MG63 (cell line): Measurements from ENCODE around the gene ZNF823. TPM values are rescaled to one million over a fixed set of nuclear protein-coding genes. Genes with fewer than 3 reads are reported as not detected.
"Not testable (repeated sequence)": the region's sequence is repeated elsewhere in the genome, so short reads cannot be mapped to it uniquely, and the experiment has no call there.

Experiments used
- DNase-seq: peaks from one replicate; pipeline ENCODE4 v3.0.0-alpha.2; 2020
- H3K27me3 ChIP-seq: fragments of 250-450 bp; sonication (Bioruptor Pico); 2 replicates; pipeline ENCODE4 v1.5.1; 2020; ENCODE audit warnings: mild to moderate bottlenecking, moderate library complexity
- H3K36me3 ChIP-seq: fragments of 250-450 bp; sonication (Bioruptor Pico); 2 replicates; pipeline ENCODE4 v1.5.1; 2020; ENCODE audit warnings: mild to moderate bottlenecking, moderate library complexity
- H3K4me3 ChIP-seq: fragments of 250-450 bp; sonication (Bioruptor Pico); 2 replicates; pipeline ENCODE4 v1.5.1; 2020; ENCODE audit warnings: mild to moderate bottlenecking, moderate library complexity
- H3K9me3 ChIP-seq: fragments of 250-450 bp; sonication (Bioruptor Pico); 2 replicates; pipeline ENCODE4 v1.5.1; 2020; ENCODE audit warnings: mild to moderate bottlenecking, moderate library complexity
- total RNA-seq: library from RNA; depleted of rRNA; stranded (reverse); fragments of >200 nt; shearing (Covaris generic); gene quantifications from 2 replicates; pipeline ENCODE4 v1.2.3, GENCODE V29; 2014; ENCODE audit warnings: low replicate concordance

The ZNF823 gene
- total RNA-seq, 1 experiment from 2014 or later: 14.8 TPM

GRCh38 chr19:11697284-11697855 lies 41.4 kb downstream of the ZNF823 start:
- DNase-seq: no peak
- no peaks in the 10 kb centered on the region for H3K27me3 ChIP-seq
- no peak overlapping the region for H3K4me3 ChIP-seq
- peaks cover 3% of the 10 kb centered on the region; the same call in 1 of the 2 replicates for H3K9me3 ChIP-seq
- H3K36me3 ChIP-seq: no peaks in the 10 kb centered on the region

GRCh38 chr19:11694533-11695439 lies 44.0 kb downstream of the ZNF823 start:
- H3K36me3 ChIP-seq: no peaks in the 10 kb centered on the region
- peak; percentile 95 for DNase-seq
- 0 out of 2 replicates have a peak, but pooled peaks cover 4% of the 10 kb centered on the region for H3K9me3 ChIP-seq
- no peaks in the 10 kb centered on the region for H3K27me3 ChIP-seq
- peak overlapping the region; percentile 73 for H3K4me3 ChIP-seq

- Histone ChIP-seq H3K4me3 (peak overlapping the region; percentile 73), H3K36me3 (no peaks in the 10 kb centered on the region), H3K9me3 (peaks cover 9% of the 10 kb centered on the region; the same call in 1 of the 2 replicates), H3K27me3 (no peaks in the 10 kb centered on the region)
- DNase-seq: peak; percentile 64
Measured at GRCh38 chr19:11693505-11694499, 44.9 kb downstream of the ZNF823 start.

- H3K4me3 ChIP-seq: no peak overlapping the region
- peaks cover 19% of the 10 kb centered on the region for H3K9me3 ChIP-seq
- H3K27me3 ChIP-seq: no peaks in the 10 kb centered on the region
- DNase-seq: no peak
- no peaks in the 10 kb centered on the region for H3K36me3 ChIP-seq
Measured at GRCh38 chr19:11692127-11692790, 46.5 kb downstream of the ZNF823 start.

DNA sequence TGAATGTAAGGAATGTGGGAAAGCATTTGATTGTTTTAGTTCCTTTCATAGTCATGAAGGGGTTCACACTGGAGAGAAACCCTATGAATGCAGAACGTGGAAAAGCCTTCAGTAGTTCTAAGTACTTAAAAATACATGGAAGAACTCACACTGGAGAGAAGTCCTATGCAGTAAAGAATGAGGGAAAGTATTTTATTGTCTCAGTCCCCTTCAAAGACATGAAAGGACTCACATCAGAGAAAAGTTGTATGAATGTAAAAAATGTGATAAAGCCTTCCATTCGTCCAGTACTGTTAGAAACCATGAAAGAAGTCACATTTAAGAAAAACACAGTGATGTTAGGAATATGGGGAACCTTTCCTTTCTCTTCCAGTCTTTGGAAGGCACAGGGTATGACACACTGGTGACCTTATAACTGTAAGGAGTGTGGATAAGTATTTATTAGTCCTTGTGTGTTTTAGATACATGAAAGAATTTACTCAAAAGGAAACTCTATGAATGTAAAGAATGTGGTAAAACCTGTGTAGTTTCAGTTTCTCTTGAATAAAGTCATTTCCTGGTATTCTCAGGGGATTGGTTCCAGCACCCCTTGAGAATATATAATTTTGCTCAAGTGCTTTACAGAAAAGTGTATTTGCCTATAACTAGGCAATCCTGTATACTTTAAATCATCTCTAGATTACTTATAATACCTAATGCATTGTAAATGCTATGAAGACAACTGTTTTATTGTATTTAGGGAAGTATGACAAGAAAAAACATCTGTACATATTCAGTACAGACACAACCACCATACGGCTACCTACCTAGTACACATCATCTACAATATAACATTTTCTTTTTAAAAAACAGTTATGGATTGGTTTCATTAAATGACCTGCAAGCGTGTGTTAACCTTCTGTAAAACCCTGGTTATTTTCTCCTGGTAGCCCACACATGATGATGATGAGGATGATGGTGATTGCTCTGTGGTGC lies 52.8 kb downstream of the ZNF823 start:
- no peaks in the 10 kb centered on the region for H3K27me3 ChIP-seq
- H3K36me3 ChIP-seq: peaks cover 9% of the 10 kb centered on the region
- DNase-seq: no peak
- H3K9me3 ChIP-seq: peaks cover 72% of the 10 kb centered on the region
- no peak overlapping the region for H3K4me3 ChIP-seq

DNA sequence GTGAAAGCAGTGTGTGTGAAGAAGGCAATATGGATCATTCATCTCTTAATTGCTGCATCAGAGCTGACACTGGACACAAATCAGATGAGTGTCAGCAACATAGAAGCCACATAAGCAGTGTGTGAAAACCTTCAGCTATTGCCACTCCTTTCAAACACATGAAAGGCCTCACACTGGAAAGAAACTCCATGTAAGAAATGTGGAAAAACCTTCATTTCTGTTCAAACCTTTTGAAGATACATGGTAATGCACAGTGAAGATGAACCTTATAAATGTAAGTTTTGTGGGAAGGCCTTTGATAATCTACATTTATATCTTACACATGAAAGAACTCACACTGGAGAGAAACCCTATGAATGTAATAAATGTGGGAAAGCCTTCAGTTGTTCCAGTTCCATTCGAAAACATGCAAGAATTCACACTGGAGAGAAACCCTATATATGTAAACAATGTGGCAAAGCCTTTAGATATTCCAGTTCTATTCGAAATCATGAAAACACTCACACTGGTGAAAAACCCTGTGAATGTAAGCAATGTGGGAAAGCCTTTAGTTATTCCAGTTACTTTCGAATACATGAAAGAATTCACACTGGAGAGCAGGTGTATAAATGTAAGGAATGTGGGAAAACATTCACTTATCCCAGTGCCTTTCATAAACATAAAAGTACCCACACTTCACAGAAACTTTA lies 53.6 kb downstream of the ZNF823 start:
- H3K36me3 ChIP-seq: peaks cover 12% of the 10 kb centered on the region
- DNase-seq: no peak
- H3K27me3 ChIP-seq: no peaks in the 10 kb centered on the region
- H3K9me3 ChIP-seq: peaks cover 76% of the 10 kb centered on the region
- H3K4me3 ChIP-seq: no peak overlapping the region

- no peaks in the 10 kb centered on the region for H3K27me3 ChIP-seq
- peaks cover 60% of the 10 kb centered on the region for H3K9me3 ChIP-seq
- no peak overlapping the region for H3K4me3 ChIP-seq
- no peak for DNase-seq
- peaks cover 12% of the 10 kb centered on the region for H3K36me3 ChIP-seq
Measured at GRCh38 chr19:11680689-11681302, 58.0 kb downstream of the ZNF823 start.

- H3K36me3 ChIP-seq: peaks cover 9% of the 10 kb centered on the region
- no peak for DNase-seq
- H3K9me3 ChIP-seq: peaks cover 53% of the 10 kb centered on the region
- H3K4me3 ChIP-seq: no peak overlapping the region
- no peaks in the 10 kb centered on the region for H3K27me3 ChIP-seq
Measured at GRCh38 chr19:11678504-11678903, 60.2 kb downstream of the ZNF823 start.

DNA sequence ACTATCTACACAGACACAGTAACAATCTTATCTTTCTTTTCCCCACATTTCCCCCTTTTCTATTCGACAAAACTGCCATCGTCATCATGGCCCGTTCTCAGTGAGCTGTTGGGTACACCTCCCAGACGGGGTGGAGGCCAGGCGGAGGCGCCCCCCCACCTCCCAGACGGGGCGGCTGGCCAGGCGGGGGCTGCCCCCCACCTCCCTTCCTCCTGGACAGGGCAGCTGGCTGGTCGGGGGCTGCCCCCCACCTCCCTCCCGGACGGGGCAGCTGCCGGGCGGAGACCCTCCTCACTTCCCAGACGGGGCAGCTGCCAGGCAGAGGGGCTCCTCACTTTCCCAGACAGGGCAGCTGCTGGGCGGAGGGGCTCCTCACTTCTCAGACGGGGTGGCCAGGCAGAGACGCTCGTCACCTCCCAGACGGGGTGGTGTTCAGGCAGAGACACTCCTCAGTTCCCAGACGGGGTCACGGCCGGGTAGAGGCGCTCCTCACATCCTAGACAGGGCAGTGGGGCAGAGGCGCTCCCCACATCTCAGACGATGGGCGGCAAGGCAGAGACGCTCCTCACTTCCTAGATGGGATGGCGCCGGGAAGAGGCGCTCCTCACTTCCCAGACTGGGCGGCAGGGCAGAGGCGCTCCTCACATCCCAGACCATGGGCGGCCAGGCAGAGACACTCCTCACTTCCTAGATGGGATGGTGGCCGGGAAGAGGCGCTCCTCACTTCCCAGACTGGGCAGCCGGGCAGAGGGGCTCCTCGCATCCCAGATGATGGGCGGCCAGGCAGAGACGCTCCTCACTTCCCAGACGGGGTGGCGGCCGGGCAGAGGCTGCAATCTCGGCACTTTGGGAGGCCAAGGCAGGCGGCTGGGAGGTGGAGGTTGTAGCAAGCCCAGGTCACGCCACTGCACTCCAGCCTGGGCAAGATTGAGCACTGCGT lies 61.8 kb downstream of the ZNF823 start:
- peaks cover 56% of the 10 kb centered on the region for H3K9me3 ChIP-seq
- not testable (repeated sequence) for H3K36me3 ChIP-seq, H3K4me3 ChIP-seq, H3K27me3 ChIP-seq, DNase-seq

DNA sequence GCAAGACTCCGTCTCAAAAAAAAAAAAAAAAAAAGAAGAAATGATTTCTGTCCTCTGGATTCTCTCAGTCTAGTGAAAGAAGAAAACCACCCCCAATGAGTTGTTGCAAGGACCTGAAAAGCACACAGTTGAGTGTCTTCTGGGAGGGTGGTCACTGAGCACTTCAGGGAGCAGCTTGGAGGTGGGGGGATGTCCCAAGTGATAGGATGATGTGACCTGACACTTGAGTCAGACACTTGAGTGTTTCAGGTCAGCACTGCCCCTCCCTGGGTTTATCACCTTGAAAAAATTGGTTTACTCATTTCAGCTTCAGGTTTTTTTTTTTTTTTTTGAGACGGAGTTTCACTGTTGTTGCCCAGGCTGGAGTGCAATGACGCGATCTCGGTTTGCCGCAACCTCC lies 63.2 kb downstream of the ZNF823 start:
- Histone ChIP-seq H3K9me3 (peaks cover 45% of the 10 kb centered on the region), H3K36me3 (peaks cover 7% of the 10 kb centered on the region; the same call in 1 of the 2 replicates), H3K27me3 (no peaks in the 10 kb centered on the region), H3K4me3 (no peak overlapping the region)
- no peak for DNase-seq

- Histone ChIP-seq H3K9me3 (peaks cover 40% of the 10 kb centered on the region), H3K4me3 (no peak overlapping the region), H3K36me3 (peaks cover 7% of the 10 kb centered on the region; the same call in 1 of the 2 replicates), H3K27me3 (no peaks in the 10 kb centered on the region)
- DNase-seq: no peak
Measured at GRCh38 chr19:11674067-11674492, 64.7 kb downstream of the ZNF823 start.

DNA sequence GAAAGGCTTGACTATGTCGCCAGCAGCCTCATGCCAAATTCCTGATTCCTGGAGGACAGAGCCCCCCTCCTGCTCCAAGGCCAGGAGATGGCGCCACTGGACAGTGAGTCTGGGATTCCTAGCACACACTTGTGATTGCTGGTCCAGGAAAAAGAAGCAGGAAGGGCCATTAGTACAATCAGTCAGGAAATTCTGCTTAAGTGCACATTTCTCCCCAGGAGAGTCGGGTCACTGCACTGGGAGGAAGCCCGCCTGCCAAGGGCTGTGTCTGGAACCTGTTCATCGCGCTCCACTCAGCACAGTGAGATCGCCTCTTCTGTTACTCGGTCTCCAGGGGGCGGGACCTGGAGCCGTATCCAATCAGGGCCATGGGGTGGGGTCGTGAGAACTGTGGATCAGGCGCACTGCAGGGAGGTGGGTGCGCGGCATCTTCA lies 65.1 kb downstream of the ZNF823 start:
- peaks cover 39% of the 10 kb centered on the region for H3K9me3 ChIP-seq
- no peaks in the 10 kb centered on the region for H3K27me3 ChIP-seq
- no peak overlapping the region for H3K4me3 ChIP-seq
- DNase-seq: peak; percentile 29
- H3K36me3 ChIP-seq: peaks cover 7% of the 10 kb centered on the region; the same call in 1 of the 2 replicates
